Measurements from ENCODE around the gene RESP18. TPM values are rescaled to one million over a fixed set of nuclear protein-coding genes. Genes with fewer than 3 reads are reported as not detected.

Gene RESP18
- polyA plus RNA-seq, 2 of the 4 experiments (the other 2 are of a cell fraction) = not detected

GRCh38 chr2:219279151-219279915 lies 53.2 kb downstream of the RESP18 start, which contains the start of gene DNAJB2:
Gene DNAJB2 (plus strand): TSS chr2:219279366. CDS start chr2:219279834, 468 bp downstream.
- Histone ChIP-seq H3K9me3 (no peaks in the 10 kb centered on the region), H3K27ac (peak within 1 kb of the TSS; percentile 96 to 99), H3K4me3 (peak within 1 kb of the TSS; percentile 66), H3K4me2 (peak within 1 kb of the TSS; percentile 95), H3K4me1 (peaks cover 54% of the 10 kb centered on the region)
- WGBS (ENCODE audit: missing lambda C conversion rate) = 2% methylated on average over 28 of the region's 65 CpGs
- CTCF ChIA-PET = interaction anchor here (0.6 to 16.2 kb wide), 19 partner anchors 7 to 267 kb away, joined by 3 to 540 read pairs (median 5); partner anchors contain the start of genes ABCB6, ANKZF1, CNPPD1 and GLB1L
- DNase-seq (ENCODE audit: low read depth in 1 of 2, low spot score in 1 of 2) = peak; percentile 97
- POLR2A ChIA-PET = interaction anchor here (0.5 to 3.0 kb wide), 14 partner anchors 12 to 103 kb away, joined by 3 to 51 read pairs (median 6); partner anchors contain the start of genes ABCB6, ANKZF1, ATG9A and CNPPD1
- peak; percentile 74 to 85 for ATAC-seq
- FAIRE-seq = no peak
- TF ChIP-seq RFX5 (IDR thresholded peaks at IDR 0.05) (no peak), MAZ (IDR thresholded peaks at IDR 0.05; ENCODE audit: borderline replicate concordance, low read depth, low read length) (no peak), MAFK (IDR thresholded peaks at IDR 0.05; ENCODE audit: partially characterized antibody) (no peak), RAD21 (conservative IDR thresholded peaks at IDR 0.05 in 1 of 2, IDR thresholded peaks at IDR 0.05 in 1 of 2) (peak; percentile 17 to 30; a peak in 1 of 5 replicates), SMC3 (IDR thresholded peaks at IDR 0.05) (peak; percentile 36; the same call in 2 of the 3 replicates), BHLHE40 (IDR thresholded peaks at IDR 0.05; ENCODE audit: low read depth, low read length) (no peak), REST (IDR thresholded peaks at IDR 0.05) (no peak), ESRRA (IDR thresholded peaks at IDR 0.05; ENCODE audit: borderline replicate concordance, low read length) (no peak), GATA3 (IDR thresholded peaks at IDR 0.05; ENCODE audit: borderline replicate concordance) (peak; percentile 66; the same call in 1 of the 2 replicates), ATOH8 (CRISPR knock-in tag; IDR thresholded peaks at IDR 0.05; ENCODE audit: low read depth) (peak; percentile 77), JUN (IDR thresholded peaks at IDR 0.05) (peak; percentile 85 to 95; a peak in 4 of 5 replicates), RNF2 (IDR thresholded peaks at IDR 0.05; ENCODE audit: borderline replicate concordance, low read depth) (no peak), EP300 (IDR thresholded peaks at IDR 0.05) (peak; percentile 29 to 75; a peak in 1 of 5 replicates), PBX3 (IDR thresholded peaks at IDR 0.05) (peak; percentile 81; the same call in 1 of the 2 replicates), MYC (IDR thresholded peaks at IDR 0.05; ENCODE audit: borderline replicate concordance, low read length) (peak; percentile 30; the same call in 1 of the 2 replicates), FOSB (CRISPR knock-in tag; IDR thresholded peaks at IDR 0.05) (no peak), CTCF (IDR thresholded peaks at IDR 0.05) (0 out of 3 replicates have a peak, but pooled peaks have one; percentile 17), ZSCAN20 (CRISPR knock-in tag; IDR thresholded peaks at IDR 0.05) (no peak), BCL3 (IDR thresholded peaks at IDR 0.05) (no peak), MAX (IDR thresholded peaks at IDR 0.05) (peak; percentile 85), CBX8 (IDR thresholded peaks at IDR 0.05) (no peak), SREBF2 (IDR thresholded peaks at IDR 0.05) (no peak), CBX2 (IDR thresholded peaks at IDR 0.05; ENCODE audit: borderline replicate concordance, low read depth) (no peak), PHF8 (IDR thresholded peaks at IDR 0.05; ENCODE audit: borderline replicate concordance, low read depth) (peak; percentile 80), HOXB13 (CRISPR knock-in tag; IDR thresholded peaks at IDR 0.05; ENCODE audit: low read depth) (no peak), RARB (CRISPR knock-in tag; IDR thresholded peaks at IDR 0.05) (no peak), HEYL (CRISPR knock-in tag; IDR thresholded peaks at IDR 0.05) (no peak), HOXA7 (CRISPR knock-in tag; IDR thresholded peaks at IDR 0.05) (no peak), EHF (CRISPR knock-in tag; IDR thresholded peaks at IDR 0.05) (no peak), JUNB (IDR thresholded peaks at IDR 0.05) (peak; percentile 22; the same call in 1 of the 2 replicates), CEBPB (IDR thresholded peaks at IDR 0.05) (no peak)

Data from A549 (cell line).